H1 (cell line): Measurements from ENCODE around the gene P2RY14. TPM values are rescaled to one million over a fixed set of nuclear protein-coding genes. Genes with fewer than 3 reads are reported as not detected.

Experiments used
- CTCF ChIA-PET: fragments of 300-600 bp; sonication (Branson Sonifier 250); formaldehyde crosslinking; loops from one replicate; lab custom pipeline; 2021; ENCODE audit not compliant: partially characterized antibody; lab: Charles Lee
- POLR2A ChIA-PET: fragments of 300-600 bp; sonication (Branson Sonifier 250); formaldehyde crosslinking; loops from one replicate; lab custom pipeline; 2021; ENCODE audit warnings: inconsistent platforms; ENCODE audit not compliant: partially characterized antibody; lab: Charles Lee
- DNase-seq, 2 experiments: peaks; one replicate each; pipeline versions ENCODE4 v3.0.0 to v3.0.0-alpha.2; 2010 to 2022; ENCODE audit warnings: low spot score in 2 of 2, low read depth in 1 of 2, mixed read lengths in 1 of 2
- FAIRE-seq: peaks from 2 replicates; lab custom pipeline; 2011; peaks lifted over from hg19 to GRCh38; lab: Jason Lieb, UNC
- H2AFZ ChIP-seq: 2 replicates; pipeline ENCODE4 v1.8.1; 2012; ENCODE audit warnings: low read length, inconsistent platforms
- H2AK5ac ChIP-seq: 2 replicates; pipeline ENCODE4 v1.6.1; 2013; ENCODE audit warnings: low read depth, low read length
- H2BK120ac ChIP-seq: replicated peaks from 2 replicates; pipeline ENCODE3; 2013; ENCODE audit warnings: low read depth, low read length, inconsistent platforms
- H2BK12ac ChIP-seq: 2 replicates; pipeline ENCODE4 v1.6.1; 2013; ENCODE audit warnings: low read depth, low read length
- H2BK15ac ChIP-seq: 2 replicates; pipeline ENCODE4 v1.6.1; 2013; ENCODE audit warnings: low read length
- H2BK20ac ChIP-seq: 2 replicates; pipeline ENCODE4 v1.6.1; 2013; ENCODE audit warnings: low read length
- H2BK5ac ChIP-seq: 2 replicates; pipeline ENCODE4 v1.6.1; 2013; ENCODE audit warnings: low read depth, low read length
- H3K14ac ChIP-seq: 2 replicates; pipeline ENCODE4 v1.6.1; 2013; ENCODE audit warnings: inconsistent platforms; ENCODE audit not compliant: insufficient read length
- H3K18ac ChIP-seq: 2 replicates; pipeline ENCODE4 v1.6.1; 2013; ENCODE audit warnings: low read length; ENCODE audit errors: extremely low read depth
- H3K23ac ChIP-seq: 2 replicates; pipeline ENCODE4 v1.6.1; 2013; ENCODE audit warnings: inconsistent platforms; ENCODE audit not compliant: insufficient read length
- H3K23me2 ChIP-seq: 2 replicates; pipeline ENCODE4 v1.6.1; 2013; ENCODE audit warnings: low read depth, low read length
- H3K27ac ChIP-seq: 2 replicates; pipeline ENCODE4 v1.6.1; 2011; ENCODE audit warnings: low read depth, low read length, inconsistent platforms
- H3K27me3 ChIP-seq, 4 experiments: replicated peaks in 1 of 4; 1 replicate in 1 of 4; 2 replicates in 3 of 4; pipeline versions ENCODE4 v1.6.1 to v1.8.1; 2011 to 2013; ENCODE audit warnings: low read length in 3 of 4, mild to moderate bottlenecking in 3 of 4, inconsistent platforms in 2 of 4, mixed read lengths in 2 of 4, moderate library complexity in 1 of 4; ENCODE audit not compliant: control insufficient read depth in 3 of 4, insufficient read depth in 3 of 4; ENCODE audit errors: extremely low read depth in 1 of 4
- H3K36me3 ChIP-seq, 4 experiments: 2 replicates each; pipeline versions ENCODE4 v1.6.1 to v1.8.1; 2011 to 2013; ENCODE audit warnings: mild to moderate bottlenecking in 4 of 4, low read length in 3 of 4, moderate library complexity in 2 of 4, control low read depth in 1 of 4, inconsistent platforms in 1 of 4; ENCODE audit not compliant: insufficient read depth in 4 of 4, control insufficient read depth in 2 of 4
- H3K4ac ChIP-seq: replicated peaks from 2 replicates; pipeline ENCODE3; 2013; ENCODE audit warnings: low read length, low read depth, mixed read lengths, inconsistent platforms; ENCODE audit not compliant: insufficient read length
- H3K4me1 ChIP-seq, 4 experiments: replicated peaks in 1 of 4; 1 replicate in 1 of 4; 2 replicates in 3 of 4; pipeline versions ENCODE4 v1.6.1 to v1.8.1; 2011 to 2013; ENCODE audit warnings: low read length in 3 of 4, inconsistent platforms in 2 of 4, mixed read lengths in 1 of 4; ENCODE audit not compliant: insufficient read depth in 4 of 4, control insufficient read depth in 3 of 4
- H3K4me2 ChIP-seq, 2 experiments: 2 replicates each; pipeline versions ENCODE4 v1.6.1 to v1.8.1; 2011 to 2013; ENCODE audit warnings: low read depth in 2 of 2, low read length in 2 of 2, control low read depth in 1 of 2, inconsistent platforms in 1 of 2, mild to moderate bottlenecking in 1 of 2; ENCODE audit not compliant: insufficient read depth in 1 of 2
- H3K4me3 ChIP-seq, 4 experiments: fragments of 200-600, 300-600 bp in 1 of 4; sonication (generic), shearing (Covaris generic), sonication (Bioruptor Twin) in 1 of 4; 2 replicates each; pipeline versions ENCODE4 v1.5.1 to v1.8.1; 2011 to 2016; ENCODE audit warnings: low read length in 4 of 4, low read depth in 3 of 4, control low read depth in 2 of 4, inconsistent platforms in 2 of 4, mild to moderate bottlenecking in 2 of 4, mixed read lengths in 1 of 4, moderate library complexity in 1 of 4; ENCODE audit not compliant: insufficient read depth in 2 of 4; ENCODE audit errors: extremely low read depth in 1 of 4
- H3K56ac ChIP-seq: replicated peaks from 2 replicates; pipeline ENCODE3; 2013; ENCODE audit warnings: low read depth, mild to moderate bottlenecking, mixed read lengths, low read length, inconsistent platforms; ENCODE audit not compliant: insufficient read length
- H3K79me1 ChIP-seq: 2 replicates; pipeline ENCODE4 v1.6.1; 2013; ENCODE audit warnings: low read depth, low read length, control low read depth
- H3K79me2 ChIP-seq, 2 experiments: 2 replicates each; pipeline versions ENCODE4 v1.6.1 to v1.8.1; 2012 to 2013; ENCODE audit warnings: low read length in 2 of 2, mild to moderate bottlenecking in 2 of 2, inconsistent platforms in 1 of 2; ENCODE audit not compliant: insufficient read depth in 2 of 2, control insufficient read depth in 1 of 2
- H3K9ac ChIP-seq, 4 experiments: replicated peaks in 1 of 4; 1 replicate in 1 of 4; 2 replicates in 3 of 4; pipeline versions ENCODE4 v1.6.1 to v1.8.1; 2011 to 2013; ENCODE audit warnings: low read depth in 3 of 4, low read length in 3 of 4, control low read depth in 2 of 4, mild to moderate bottlenecking in 2 of 4, moderate library complexity in 2 of 4, inconsistent platforms in 1 of 4; ENCODE audit errors: extremely low read depth in 1 of 4
- H3K9me3 ChIP-seq, 2 experiments: 2 replicates each; pipeline versions ENCODE4 v1.6.1 to v1.8.1; 2012 to 2013; ENCODE audit warnings: mild to moderate bottlenecking in 2 of 2, moderate library complexity in 2 of 2, control low read depth in 1 of 2, inconsistent platforms in 1 of 2, low read depth in 1 of 2, low read length in 1 of 2, mixed read lengths in 1 of 2; ENCODE audit not compliant: insufficient read depth in 2 of 2
- H4K20me1 ChIP-seq, 2 experiments: replicated peaks in 1 of 2; 2 replicates each; pipeline versions ENCODE3 to v1.8.1; 2011 to 2013; ENCODE audit warnings: inconsistent platforms in 2 of 2, low read length in 2 of 2, mild to moderate bottlenecking in 1 of 2; ENCODE audit not compliant: insufficient read depth in 2 of 2, control insufficient read depth in 1 of 2
- H4K5ac ChIP-seq: 2 replicates; pipeline ENCODE4 v1.6.1; 2013; ENCODE audit warnings: low read length, low read depth, mixed read lengths, inconsistent platforms; ENCODE audit not compliant: insufficient read length
- H4K8ac ChIP-seq: 2 replicates; pipeline ENCODE4 v1.8.0; 2013; ENCODE audit warnings: mild to moderate bottlenecking, moderate library complexity, low read length, inconsistent platforms; ENCODE audit not compliant: insufficient read depth; ENCODE audit errors: extremely low read depth
- H4K91ac ChIP-seq: replicated peaks from 2 replicates; pipeline ENCODE3; 2013; ENCODE audit warnings: low read length, mixed read lengths, inconsistent platforms; ENCODE audit not compliant: insufficient read length
- ATF3 ChIP-seq: IDR thresholded peaks from 2 replicates; pipeline ENCODE4 v1.6.1; 2011; ENCODE audit warnings: low read depth, mild to moderate bottlenecking, low read length; ENCODE audit not compliant: insufficient read depth
- EGR1 ChIP-seq: IDR thresholded peaks from 2 replicates; pipeline ENCODE4 v1.6.1; 2011; ENCODE audit warnings: low read depth, low read length, borderline replicate concordance
- EP300 ChIP-seq, 2 experiments: IDR thresholded peaks; 1 replicate in 1 of 2; 2 replicates in 1 of 2; pipeline ENCODE4 v1.6.1; 2011 to 2012; ENCODE audit warnings: low read depth in 2 of 2, low read length in 2 of 2, mild to moderate bottlenecking in 2 of 2, borderline replicate concordance in 1 of 2, inconsistent platforms in 1 of 2, moderate library complexity in 1 of 2
- GTF2F1 ChIP-seq: IDR thresholded peaks from 2 replicates; pipeline ENCODE4 v1.6.1; 2012; ENCODE audit warnings: low read depth, low read length, improper control_type of control experiment, borderline replicate concordance
- NRF1 ChIP-seq: IDR thresholded peaks from 2 replicates; pipeline ENCODE4 v1.6.1; 2011; ENCODE audit warnings: mild to moderate bottlenecking, low read depth, low read length, improper control_type of control experiment
- POLR2A ChIP-seq, 2 experiments: IDR thresholded peaks; 1 replicate in 1 of 2; 2 replicates in 1 of 2; pipeline ENCODE4 v1.6.1; 2011; ENCODE audit warnings: low read depth in 2 of 2, low read length in 2 of 2, mild to moderate bottlenecking in 2 of 2; ENCODE audit errors: control extremely low read depth in 1 of 2
- SP2 ChIP-seq: IDR thresholded peaks from 2 replicates; pipeline ENCODE4 v1.6.1; 2012; ENCODE audit warnings: mild to moderate bottlenecking, low read length, inconsistent platforms
- TAF7 ChIP-seq: optimal IDR thresholded peaks from 2 replicates; pipeline ENCODE3; 2011; ENCODE audit warnings: low read depth, mild to moderate bottlenecking, inconsistent platforms, low read length, moderate library complexity, borderline replicate concordance
- USF2 ChIP-seq: IDR thresholded peaks from 2 replicates; pipeline ENCODE4 v1.6.1; 2011; ENCODE audit warnings: low read length, improper control_type of control experiment
- WGBS, 2 experiments: shearing (Covaris generic) in 1 of 2; methylation state at CpG; one replicate each; pipeline versions ENCODE4 v1.1.6 to v1.1.7; 2013 to 2015; ENCODE audit warnings: low lambda C conversion rate in 2 of 2, mixed read lengths in 2 of 2, inconsistent platforms in 1 of 2, low coverage in 1 of 2, missing lambda C conversion rate in 1 of 2; ENCODE audit not compliant: insufficient replicate concordance in 2 of 2, insufficient coverage in 1 of 2, insufficient read length in 1 of 2; ENCODE audit errors: extremely low coverage in 1 of 2, missing lambda C conversion rate in 1 of 2; 5-methylcytosine and 5-hydroxymethylcytosine counted together
- polyA plus RNA-seq, 7 experiments: library from polyadenylated mRNA; depleted of rRNA in 3 of 7; stranded (reverse) in 5 of 7; unstranded in 2 of 7; fragments of >200 nt in 5 of 7; fragments of 200-250 nt in 2 of 7; gene quantifications; 1 replicate in 5 of 7; 2 replicates in 1 of 7; 4 replicates in 1 of 7; pipeline versions ENCODE4 v1.2.1 to v1.2.3, GENCODE V29; 2011 to 2013; ENCODE audit warnings: missing spikeins in 2 of 7, mixed read lengths in 2 of 7
- total RNA-seq: library from RNA; stranded (reverse); fragmentation: NEBNext Ultra II Directional; extraction: Animal tissue kit (Norgen Biotek cat#: 25700); gene quantifications from 2 replicates; pipeline ENCODE4 v1.2.1, GENCODE V29; 2021
- TF ChIP-seq, protein P1 (sequence below): IDR thresholded peaks from 2 replicates; pipeline ENCODE4 v1.6.1; 2012; ENCODE audit warnings: inconsistent platforms

Gene P2RY14
- total and polyA plus RNA-seq, 2 of the 8 experiments (the other 6 are each of a cell fraction or from before 2014, with no cell fraction given), result not detected

DNA sequence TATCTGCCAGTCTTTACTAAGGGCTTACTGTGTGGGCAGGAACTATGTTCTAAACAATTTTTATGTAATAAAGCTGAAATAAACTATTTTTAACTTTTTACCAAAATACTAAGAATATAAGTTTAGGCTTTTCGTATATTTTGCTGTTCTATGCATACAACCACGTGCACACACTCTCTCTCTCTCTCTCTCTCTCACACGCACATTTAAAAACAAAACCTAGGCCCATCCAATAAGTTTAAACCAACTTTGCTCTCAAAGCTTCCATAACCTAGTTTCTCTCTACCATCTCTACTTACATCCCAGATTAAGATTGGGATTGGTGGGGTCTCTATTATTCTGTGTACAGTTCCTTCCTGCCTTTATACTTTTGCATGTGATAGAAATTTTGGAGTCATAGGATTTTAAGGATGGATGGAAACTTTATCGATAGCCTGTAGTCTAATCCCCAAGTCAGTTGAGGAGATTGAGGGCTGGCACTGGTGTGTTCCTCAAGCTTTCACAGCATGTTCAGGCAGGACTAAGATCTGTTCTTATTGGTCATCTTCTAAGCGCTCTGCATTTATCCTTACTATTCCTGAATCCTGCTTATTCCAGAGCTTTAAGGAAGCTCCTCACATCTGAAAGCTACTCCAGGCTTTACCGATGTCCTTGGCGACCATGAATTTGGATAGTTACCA is 77.2 kb downstream of the P2RY14 start:
- H2BK12ac ChIP-seq, result no peak overlapping the region
- no peak overlapping the region for H3K9ac ChIP-seq
- no peak overlapping the region for H3K4me2 ChIP-seq
- no peak overlapping the region for H2BK15ac ChIP-seq
- H2AFZ ChIP-seq, result no peak overlapping the region
- H3K79me2 ChIP-seq, result no peaks in the 10 kb centered on the region
- no peaks in the 10 kb centered on the region for H3K4me1 ChIP-seq
- H3K27me3 ChIP-seq, result no peaks in the 10 kb centered on the region
- H3K79me1 ChIP-seq, result no peaks in the 10 kb centered on the region
- no peaks in the 10 kb centered on the region for H3K23me2 ChIP-seq
- no peak overlapping the region for H3K14ac ChIP-seq
- H4K8ac ChIP-seq, result no peak overlapping the region
- no peak overlapping the region for H2AK5ac ChIP-seq
- H3K18ac ChIP-seq, result no peak overlapping the region
- no peak overlapping the region for H2BK5ac ChIP-seq
- H4K20me1 ChIP-seq, result no peaks in the 10 kb centered on the region
- no peak overlapping the region for H4K91ac ChIP-seq
- H4K5ac ChIP-seq, result no peak overlapping the region
- no peak overlapping the region for H3K27ac ChIP-seq
- ChIA-PET CTCF (interaction anchor here (0.8 to 1.2 kb wide), 3 partner anchors 28 to 259 kb away, joined by 3 to 5 read pairs (median 3); no protein-coding TSS in a partner anchor), POLR2A (no interaction called here)
- no peak for DNase-seq
- no peak overlapping the region for H3K56ac ChIP-seq
- H3K23ac ChIP-seq, result no peak overlapping the region
- no peak overlapping the region for H3K4me3 ChIP-seq
- 90 to 100% methylated on average over 1 to 7 of the region's 7 CpGs for WGBS, 2 experiments
- H3K4ac ChIP-seq, result no peak overlapping the region
- H3K36me3 ChIP-seq, result no peaks in the 10 kb centered on the region
- H2BK20ac ChIP-seq, result no peak overlapping the region
- H2BK120ac ChIP-seq, result no peak overlapping the region
- H3K9me3 ChIP-seq, result no peaks in the 10 kb centered on the region
- no peak for FAIRE-seq
- TF ChIP-seq, protein P1, sequence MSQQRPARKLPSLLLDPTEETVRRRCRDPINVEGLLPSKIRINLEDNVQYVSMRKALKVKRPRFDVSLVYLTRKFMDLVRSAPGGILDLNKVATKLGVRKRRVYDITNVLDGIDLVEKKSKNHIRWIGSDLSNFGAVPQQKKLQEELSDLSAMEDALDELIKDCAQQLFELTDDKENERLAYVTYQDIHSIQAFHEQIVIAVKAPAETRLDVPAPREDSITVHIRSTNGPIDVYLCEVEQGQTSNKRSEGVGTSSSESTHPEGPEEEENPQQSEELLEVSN, result no peak
- TF ChIP-seq USF2, result no peak
- TF ChIP-seq NRF1, result no peak
- TF ChIP-seq ATF3, result no peak
- TF ChIP-seq POLR2A (IDR thresholded peaks at IDR 0.05; ENCODE audit: control extremely low read depth in 1 of 2, low read depth in 2 of 2, low read length in 2 of 2), result no peak
- TF ChIP-seq SP2, result no peak
- no peak for TF ChIP-seq EP300 (IDR thresholded peaks at IDR 0.05; ENCODE audit: borderline replicate concordance in 1 of 2, low read depth in 2 of 2, low read length in 2 of 2)
- TF ChIP-seq GTF2F1, result no peak
- TF ChIP-seq EGR1, result no peak
- no peak for TF ChIP-seq TAF7
